Mucosa of descending colon (tissue), 3 donors: ENCODE results near the gene TMEM86B. TPM values are rescaled to one million over a fixed set of nuclear protein-coding genes. Genes with fewer than 3 reads are reported as not detected.

ENCODE experiments used
- ATAC-seq: fragments of 200-7000 bp; cut with Tn5 transposase; one replicate; pipeline ENCODE4 v1.9.1; 2020; ENCODE audit warnings: mild to moderate bottlenecking, moderate library complexity
- DNase-seq, 3 donors: peaks; one replicate each; pipeline ENCODE4 v3.0.0-alpha.2; 2020
- H3K36me3 ChIP-seq: fragments of 200-600 bp; one replicate; pipeline ENCODE4 v1.8.0; 2021; ENCODE audit warnings: low read depth, mild to moderate bottlenecking
- H3K4me1 ChIP-seq: fragments of 200-600 bp; one replicate; pipeline ENCODE4 v1.8.0; 2021; ENCODE audit warnings: low read depth, mild to moderate bottlenecking
- H3K4me3 ChIP-seq: fragments of 200-600 bp; one replicate; pipeline ENCODE4 v1.8.0; 2021; ENCODE audit warnings: mild to moderate bottlenecking
- H3K9me3 ChIP-seq: fragments of 200-600 bp; one replicate; pipeline ENCODE4 v1.8.0; 2021; ENCODE audit warnings: mild to moderate bottlenecking
- CTCF ChIP-seq: fragments of 200-600 bp; IDR thresholded peaks from one replicate; pipeline ENCODE4 v1.8.0; 2022; ENCODE audit warnings: antibody characterized with exemption, mild to moderate bottlenecking
- intact Hi-C, 2 donors: fragments of 100-400 bp; cut with DNase I in 1 of 2; cut with micrococcal nuclease in 1 of 2; formaldehyde crosslinking; loops; one replicate each; pipeline versions ENCODE4 v1.11.0 to v1.11.1; 2022; cut with DNase I, micrococcal nuclease
- total RNA-seq, 3 donors: library from RNA; stranded (reverse); fragmentation: NEBNext Ultra II Directional in 2 of 3; extraction: Animal tissue kit (Norgen Biotek cat#: 25700) in 2 of 3; gene quantifications; one replicate each; pipeline versions ENCODE4 v1.2.1 to v1.2.4, GENCODE V29; 2021 to 2023
- donor health status: DM: no; HTN: no; CAD: no; lungs with moderate emphysema.
- donor health status: DM: no; HTN: no; CAD: no.
- donor health status: DM: no; HTN: yes; CAD: no.

TMEM86B gene
- total RNA-seq, 3 donors from 2014 or later, result 3.4 to 4.5 (median 3.7) TPM

GRCh38 chr19:55259540-55260210 is 31.1 kb upstream of the TMEM86B start:
- no peaks in the 10 kb centered on the region for H3K9me3 ChIP-seq
- intact Hi-C loops, result no loop called here
- peaks cover 34% of the 10 kb centered on the region for H3K4me1 ChIP-seq
- peak overlapping the region; percentile 90 for H3K4me3 ChIP-seq
- peaks cover 6% of the 10 kb centered on the region for H3K36me3 ChIP-seq
- peak in 1 of 3 donors; percentile 51 for DNase-seq
- TF ChIP-seq CTCF, result no peak
- no peak for ATAC-seq

- peak within 1 kb of the TSS; percentile 90 for H3K4me3 ChIP-seq
- peaks cover 6% of the 10 kb centered on the region for H3K36me3 ChIP-seq
- TF ChIP-seq CTCF, result peak; percentile 31
- intact Hi-C loops, result no loop called here
- ATAC-seq (peak; percentile 93), DNase-seq (peak; percentile 98 to 99 (median 98))
- no peaks in the 10 kb centered on the region for H3K9me3 ChIP-seq
- peaks cover 38% of the 10 kb centered on the region for H3K4me1 ChIP-seq
Observed at GRCh38 chr19:55258828-55259539, 30.4 kb upstream of the TMEM86B start, which contains the start of gene PPP6R1. TSS of gene PPP6R1 (minus strand) at chr19:55259017. CDS start at chr19:55247103, 11,914 bp downstream.

GRCh38 chr19:55258476-55258827 is 29.9 kb upstream of the TMEM86B start:
- Histone ChIP-seq H3K9me3 (no peaks in the 10 kb centered on the region), H3K4me3 (peak overlapping the region; percentile 90), H3K36me3 (peaks cover 6% of the 10 kb centered on the region), H3K4me1 (peaks cover 38% of the 10 kb centered on the region)
- DNase-seq (peak in 1 of 3 donors; percentile 26), ATAC-seq (peak; percentile 7)
- intact Hi-C loops, result no loop called here
- no peak for TF ChIP-seq CTCF

GRCh38 chr19:55257461-55258420 is 29.2 kb upstream of the TMEM86B start:
- H3K4me1 ChIP-seq, result peaks cover 40% of the 10 kb centered on the region
- intact Hi-C loops, result no loop called here
- no peaks in the 10 kb centered on the region for H3K9me3 ChIP-seq
- peaks cover 6% of the 10 kb centered on the region for H3K36me3 ChIP-seq
- TF ChIP-seq CTCF, result no peak
- peak; percentile 34 to 61 (median 50) for DNase-seq
- no peak for ATAC-seq
- peak overlapping the region; percentile 90 for H3K4me3 ChIP-seq
